Measurements from ENCODE around the gene STT3A.

The STT3A gene

DNA sequence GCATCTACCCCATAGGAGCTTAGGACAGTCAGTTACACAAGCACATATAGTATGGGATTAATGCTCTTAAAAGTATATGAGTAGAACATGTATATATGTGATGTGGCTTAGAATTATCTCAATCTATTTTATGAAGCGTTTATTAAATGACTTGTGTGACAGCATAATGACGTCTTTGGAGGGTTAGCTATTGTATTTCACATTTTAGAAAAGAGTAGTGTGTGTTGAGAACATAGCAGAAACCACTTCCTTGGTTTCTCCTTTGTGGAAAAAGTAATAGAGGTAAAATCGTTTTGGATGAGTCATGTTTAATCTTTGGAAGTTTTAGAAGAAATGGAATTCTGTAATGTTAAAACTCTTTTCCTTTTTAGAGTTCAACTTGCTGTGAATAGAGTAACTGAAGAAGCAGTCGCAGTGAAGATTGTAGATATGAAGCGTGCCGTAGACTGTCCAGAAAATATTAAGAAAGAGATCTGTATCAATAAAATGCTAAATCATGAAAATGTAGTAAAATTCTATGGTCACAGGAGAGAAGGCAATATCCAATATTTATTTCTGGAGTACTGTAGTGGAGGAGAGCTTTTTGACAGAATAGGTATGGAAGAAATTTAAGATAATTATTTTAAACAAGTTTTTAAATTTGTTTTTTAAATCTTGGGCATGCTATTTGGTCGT is 34.7 kb downstream of the STT3A start:
- peaks cover 24% of the 10 kb centered on the region for H3K4me1 ChIP-seq (ENCODE audit: insufficient read depth, low read length, severe bottlenecking)
- no peak overlapping the region for H3K27ac ChIP-seq (ENCODE audit: low read depth, low read length, poor library complexity, severe bottlenecking)
- H3K9ac ChIP-seq (ENCODE audit: low read length), result peak overlapping the region; percentile 85
- H3K27me3 ChIP-seq (ENCODE audit: insufficient read depth, low read length), result no peaks in the 10 kb centered on the region
- TF ChIP-seq EZH2 (IDR thresholded peaks at IDR 0.05; ENCODE audit: borderline replicate concordance, low read length), result no peak
- TF ChIP-seq, protein P1, sequence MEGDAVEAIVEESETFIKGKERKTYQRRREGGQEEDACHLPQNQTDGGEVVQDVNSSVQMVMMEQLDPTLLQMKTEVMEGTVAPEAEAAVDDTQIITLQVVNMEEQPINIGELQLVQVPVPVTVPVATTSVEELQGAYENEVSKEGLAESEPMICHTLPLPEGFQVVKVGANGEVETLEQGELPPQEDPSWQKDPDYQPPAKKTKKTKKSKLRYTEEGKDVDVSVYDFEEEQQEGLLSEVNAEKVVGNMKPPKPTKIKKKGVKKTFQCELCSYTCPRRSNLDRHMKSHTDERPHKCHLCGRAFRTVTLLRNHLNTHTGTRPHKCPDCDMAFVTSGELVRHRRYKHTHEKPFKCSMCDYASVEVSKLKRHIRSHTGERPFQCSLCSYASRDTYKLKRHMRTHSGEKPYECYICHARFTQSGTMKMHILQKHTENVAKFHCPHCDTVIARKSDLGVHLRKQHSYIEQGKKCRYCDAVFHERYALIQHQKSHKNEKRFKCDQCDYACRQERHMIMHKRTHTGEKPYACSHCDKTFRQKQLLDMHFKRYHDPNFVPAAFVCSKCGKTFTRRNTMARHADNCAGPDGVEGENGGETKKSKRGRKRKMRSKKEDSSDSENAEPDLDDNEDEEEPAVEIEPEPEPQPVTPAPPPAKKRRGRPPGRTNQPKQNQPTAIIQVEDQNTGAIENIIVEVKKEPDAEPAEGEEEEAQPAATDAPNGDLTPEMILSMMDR (IDR thresholded peaks at IDR 0.05; ENCODE audit: low read length), result no peak
- no peaks in the 10 kb centered on the region for H3F3A ChIP-seq (ENCODE audit: insufficient read depth, low read length)
- H3K36me3 ChIP-seq (ENCODE audit: insufficient read depth, low read length), result peaks cover 29% of the 10 kb centered on the region
- H2AFZ ChIP-seq (ENCODE audit: low read length), result no peak overlapping the region
- no peaks in the 10 kb centered on the region for H4K20me1 ChIP-seq (ENCODE audit: insufficient read depth, low read length)
- H3K4me2 ChIP-seq (ENCODE audit: low read length), result peak overlapping the region; percentile 75
- no peaks in the 10 kb centered on the region for H3K9me2 ChIP-seq (ENCODE audit: low read depth, low read length)
- H3K9me3 ChIP-seq (ENCODE audit: low read length), result no peaks in the 10 kb centered on the region
- peaks cover 21% of the 10 kb centered on the region for H3K79me2 ChIP-seq (ENCODE audit: insufficient read depth, low read length)
- H3K4me3 ChIP-seq (ENCODE audit: low read depth, low read length, poor library complexity, severe bottlenecking), result peak overlapping the region; percentile 85

DNA sequence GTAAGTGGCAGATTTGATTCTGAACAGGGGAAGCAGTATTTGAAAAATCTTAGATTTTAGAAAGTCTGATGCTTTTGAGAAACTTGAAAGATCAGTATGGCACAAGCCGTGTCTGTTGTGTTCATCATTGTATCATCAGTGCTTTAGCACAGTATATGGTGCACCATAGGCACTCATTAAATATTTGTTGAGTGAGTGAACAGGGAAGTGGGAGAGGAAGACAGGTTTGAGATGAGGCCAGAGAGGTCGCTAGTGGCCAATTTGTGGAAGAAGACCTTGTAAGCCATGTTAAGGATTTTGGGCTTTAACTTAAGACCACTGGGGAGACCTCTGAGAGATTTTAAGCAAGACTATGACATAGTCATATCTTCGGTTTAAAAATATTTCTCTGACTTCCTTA is 45.2 kb downstream of the STT3A start:
- H3K4me3 ChIP-seq (ENCODE audit: low read depth, low read length, poor library complexity, severe bottlenecking), result no peak overlapping the region
- TF ChIP-seq, protein P1 (IDR thresholded peaks at IDR 0.05; ENCODE audit: low read length), result no peak
- no peak for TF ChIP-seq EZH2 (IDR thresholded peaks at IDR 0.05; ENCODE audit: borderline replicate concordance, low read length)
- H3K79me2 ChIP-seq (ENCODE audit: insufficient read depth, low read length), result no peaks in the 10 kb centered on the region
- H3K9me3 ChIP-seq (ENCODE audit: low read length), result no peaks in the 10 kb centered on the region
- H3K4me1 ChIP-seq (ENCODE audit: insufficient read depth, low read length, severe bottlenecking), result no peaks in the 10 kb centered on the region
- no peak overlapping the region for H2AFZ ChIP-seq (ENCODE audit: low read length)
- no peak overlapping the region for H3K27ac ChIP-seq (ENCODE audit: low read depth, low read length, poor library complexity, severe bottlenecking)
- H3K9ac ChIP-seq (ENCODE audit: low read length), result no peak overlapping the region
- H3K36me3 ChIP-seq (ENCODE audit: insufficient read depth, low read length), result peaks cover 90% of the 10 kb centered on the region
- no peak overlapping the region for H3K4me2 ChIP-seq (ENCODE audit: low read length)
- no peaks in the 10 kb centered on the region for H3K9me2 ChIP-seq (ENCODE audit: low read depth, low read length)
- H3K27me3 ChIP-seq (ENCODE audit: insufficient read depth, low read length), result no peaks in the 10 kb centered on the region
- no peaks in the 10 kb centered on the region for H4K20me1 ChIP-seq (ENCODE audit: insufficient read depth, low read length)
- H3F3A ChIP-seq (ENCODE audit: insufficient read depth, low read length), result no peaks in the 10 kb centered on the region

DNA sequence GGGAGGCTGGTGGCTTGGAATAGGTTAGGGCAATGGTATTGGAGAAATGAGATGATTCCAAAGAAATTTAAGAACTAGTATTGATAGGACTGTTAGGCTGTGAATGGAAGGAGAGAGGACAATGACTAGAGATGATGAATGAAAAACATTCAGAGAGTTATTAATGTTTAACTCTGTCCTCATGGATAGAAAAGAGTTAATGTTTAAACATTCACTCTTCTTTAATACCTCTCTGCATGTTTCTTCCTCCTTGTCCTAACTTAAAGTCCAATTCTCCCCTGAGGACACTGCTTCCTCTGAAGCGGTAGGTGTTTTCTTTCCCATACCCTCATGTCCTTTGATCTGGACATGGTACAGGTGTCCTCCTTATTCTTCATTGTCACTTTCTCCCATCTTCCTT is 45.7 kb downstream of the STT3A start:
- Histone ChIP-seq H3K36me3 (ENCODE audit: insufficient read depth, low read length) (peaks cover 86% of the 10 kb centered on the region), H3F3A (ENCODE audit: insufficient read depth, low read length) (no peaks in the 10 kb centered on the region), H3K4me1 (ENCODE audit: insufficient read depth, low read length, severe bottlenecking) (no peaks in the 10 kb centered on the region), H4K20me1 (ENCODE audit: insufficient read depth, low read length) (no peaks in the 10 kb centered on the region), H3K9me2 (ENCODE audit: low read depth, low read length) (no peaks in the 10 kb centered on the region), H3K9ac (ENCODE audit: low read length) (no peak overlapping the region), H3K4me3 (ENCODE audit: low read depth, low read length, poor library complexity, severe bottlenecking) (no peak overlapping the region), H3K27ac (ENCODE audit: low read depth, low read length, poor library complexity, severe bottlenecking) (no peak overlapping the region), H3K9me3 (ENCODE audit: low read length) (no peaks in the 10 kb centered on the region), H3K79me2 (ENCODE audit: insufficient read depth, low read length) (no peaks in the 10 kb centered on the region), H3K27me3 (ENCODE audit: insufficient read depth, low read length) (no peaks in the 10 kb centered on the region), H3K4me2 (ENCODE audit: low read length) (no peak overlapping the region), H2AFZ (ENCODE audit: low read length) (no peak overlapping the region)
- TF ChIP-seq EZH2 (IDR thresholded peaks at IDR 0.05; ENCODE audit: borderline replicate concordance, low read length), result no peak
- TF ChIP-seq, protein P1 (IDR thresholded peaks at IDR 0.05; ENCODE audit: low read length), result no peak

Data from OCI-LY1 (cell line).